Common myeloid progenitor, CD34-positive (primary cell): ENCODE results near the gene TBC1D2.

Source experiments
- CTCF ChIA-PET: fragments of 350-600 bp; sonication (Branson Sonifier 250); formaldehyde crosslinking; loops from one replicate; lab custom pipeline; 2021; ENCODE audit warnings: antibody characterized with exemption; lab: Charles Lee
- POLR2A ChIA-PET: fragments of 350-600 bp; sonication (Branson Sonifier 250); formaldehyde crosslinking; loops from one replicate; lab custom pipeline; 2021; ENCODE audit warnings: antibody characterized with exemption; lab: Charles Lee
- DNase-seq, 3 donors: peaks; one replicate each; pipeline versions ENCODE4 v3.0.0 to v3.0.0-alpha.2; 2013
- H3K27ac ChIP-seq, 2 experiments: 1 replicate in 1 of 2; 2 replicates in 1 of 2; pipeline ENCODE4 v1.7.0; 2013; ENCODE audit warnings: inconsistent platforms in 2 of 2, low read length in 2 of 2, mild to moderate bottlenecking in 2 of 2, low read depth in 1 of 2, moderate library complexity in 1 of 2; ENCODE audit not compliant: severe bottlenecking in 2 of 2, insufficient read depth in 1 of 2, poor library complexity in 1 of 2
- H3K27me3 ChIP-seq, 5 experiments: replicated peaks in 2 of 5; 1 replicate in 3 of 5; 2 replicates in 2 of 5; pipeline versions ENCODE4 v1.6.1 to v1.7.0; 2013; ENCODE audit warnings: low read length in 4 of 5, mild to moderate bottlenecking in 2 of 5, moderate library complexity in 2 of 5, inconsistent platforms in 1 of 5; ENCODE audit not compliant: insufficient read depth in 5 of 5, control insufficient read depth in 4 of 5
- H3K36me3 ChIP-seq, 4 experiments: 1 replicate in 2 of 4; 2 replicates in 2 of 4; pipeline versions ENCODE4 v1.6.1 to v1.7.0; 2013; ENCODE audit warnings: low read length in 3 of 4, control low read depth in 1 of 4, mild to moderate bottlenecking in 1 of 4; ENCODE audit not compliant: control insufficient read depth in 4 of 4, insufficient read depth in 4 of 4
- H3K4me1 ChIP-seq, 4 experiments: 1 replicate in 3 of 4; 2 replicates in 1 of 4; pipeline versions ENCODE4 v1.6.1 to v1.7.1; 2013; ENCODE audit warnings: low read length in 3 of 4, mild to moderate bottlenecking in 3 of 4, control low read depth in 1 of 4, inconsistent platforms in 1 of 4, moderate library complexity in 1 of 4; ENCODE audit not compliant: control insufficient read depth in 4 of 4, insufficient read depth in 4 of 4; ENCODE audit errors: control extremely low read depth in 1 of 4
- H3K4me3 ChIP-seq, 7 experiments: 1 replicate in 4 of 7; 2 replicates in 3 of 7; pipeline versions ENCODE4 v1.5.1 to v1.7.0; 2013; ENCODE audit warnings: mild to moderate bottlenecking in 7 of 7, low read length in 6 of 7, moderate library complexity in 6 of 7, inconsistent platforms in 2 of 7, low read depth in 2 of 7, control low read depth in 1 of 7; ENCODE audit not compliant: insufficient read depth in 4 of 7, control insufficient read depth in 1 of 7; ENCODE audit errors: extremely low read depth in 1 of 7
- H3K9me3 ChIP-seq, 5 experiments: 1 replicate in 4 of 5; 2 replicates in 1 of 5; pipeline versions ENCODE4 v1.6.1 to v1.7.1; 2013; ENCODE audit warnings: low read length in 4 of 5, mild to moderate bottlenecking in 2 of 5, inconsistent platforms in 1 of 5, low read depth in 1 of 5, moderate library complexity in 1 of 5; ENCODE audit not compliant: control insufficient read depth in 4 of 5, insufficient read depth in 2 of 5; ENCODE audit errors: control extremely low read depth in 1 of 5
- WGBS: methylation state at CpG from one replicate; pipeline ENCODE4 v1.1.5; 2013; ENCODE audit not compliant: insufficient coverage; 5-methylcytosine and 5-hydroxymethylcytosine counted together

The TBC1D2 gene

GRCh38 chr9:98247831-98248657, 7.4 kb downstream of the TBC1D2 start:
- ChIA-PET POLR2A (interaction anchor here (1.4 kb wide), 1 partner anchor 8 kb away, joined by 5 read pairs; the partner anchor contains the start of gene TBC1D2), CTCF (interaction anchor here (0.9 to 3.2 kb wide), 4 partner anchors 8 to 174 kb away, joined by 3 to 13 read pairs (median 4); partner anchors contain the start of gene TBC1D2)
- peaks cover 0 to 13% (median 4%) of the 10 kb centered on the region in 4 experiments for H3K36me3 ChIP-seq
- H3K4me3 ChIP-seq: peak overlapping the region in 4 of 7 experiments; percentile 8 to 45 (median 23)
- WGBS: 90% methylated on average over 4 of the region's 8 CpGs
- H3K9me3 ChIP-seq: no peaks in the 10 kb centered on the region
- H3K27me3 ChIP-seq: no peaks in the 10 kb centered on the region
- peaks cover 5 to 47% (median 43%) of the 10 kb centered on the region in 4 experiments for H3K4me1 ChIP-seq
- DNase-seq: peak in 2 of 3 donors; percentile 37 to 48
- H3K27ac ChIP-seq: peak overlapping the region; percentile 65 to 89

DNA sequence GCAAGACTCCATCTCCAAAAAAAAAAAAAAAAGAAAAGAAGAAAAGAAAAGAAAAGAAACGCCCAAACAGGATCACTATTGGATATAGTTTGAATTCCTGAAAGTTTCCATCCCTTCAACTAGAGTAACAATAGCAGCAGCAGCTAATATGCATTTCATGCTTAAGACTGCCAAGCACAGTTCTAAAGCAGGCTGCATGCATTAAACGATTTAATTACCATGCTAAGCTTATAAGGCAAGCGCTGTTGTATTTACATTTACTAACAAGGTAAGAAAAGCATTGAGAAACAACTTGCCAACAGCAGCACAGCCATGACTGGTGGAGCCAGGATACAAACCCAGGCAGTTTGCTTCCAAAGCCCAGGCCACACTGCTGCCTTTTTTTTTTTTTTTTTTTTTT, 13.0 kb downstream of the TBC1D2 start:
- Histone ChIP-seq H3K36me3 (peaks cover 0 to 7% (median 2%) of the 10 kb centered on the region in 4 experiments), H3K9me3 (no peaks in the 10 kb centered on the region), H3K4me3 (no peak overlapping the region), H3K4me1 (peaks cover 0 to 33% (median 22%) of the 10 kb centered on the region in 4 experiments), H3K27ac (no peak overlapping the region), H3K27me3 (no peaks in the 10 kb centered on the region)
- no peak for DNase-seq
- WGBS: 93% methylated on average over 3 of the region's 3 CpGs
- POLR2A ChIA-PET: interaction anchor here (0.8 kb wide), 1 partner anchor 15 kb away, joined by 14 read pairs; no protein-coding TSS in a partner anchor
- CTCF ChIA-PET: interaction anchor here (1.1 to 2.9 kb wide), 6 partner anchors 9 to 124 kb away, joined by 3 to 19 read pairs (median 4); partner anchors contain the start of genes TBC1D2 and TRIM14

DNA sequence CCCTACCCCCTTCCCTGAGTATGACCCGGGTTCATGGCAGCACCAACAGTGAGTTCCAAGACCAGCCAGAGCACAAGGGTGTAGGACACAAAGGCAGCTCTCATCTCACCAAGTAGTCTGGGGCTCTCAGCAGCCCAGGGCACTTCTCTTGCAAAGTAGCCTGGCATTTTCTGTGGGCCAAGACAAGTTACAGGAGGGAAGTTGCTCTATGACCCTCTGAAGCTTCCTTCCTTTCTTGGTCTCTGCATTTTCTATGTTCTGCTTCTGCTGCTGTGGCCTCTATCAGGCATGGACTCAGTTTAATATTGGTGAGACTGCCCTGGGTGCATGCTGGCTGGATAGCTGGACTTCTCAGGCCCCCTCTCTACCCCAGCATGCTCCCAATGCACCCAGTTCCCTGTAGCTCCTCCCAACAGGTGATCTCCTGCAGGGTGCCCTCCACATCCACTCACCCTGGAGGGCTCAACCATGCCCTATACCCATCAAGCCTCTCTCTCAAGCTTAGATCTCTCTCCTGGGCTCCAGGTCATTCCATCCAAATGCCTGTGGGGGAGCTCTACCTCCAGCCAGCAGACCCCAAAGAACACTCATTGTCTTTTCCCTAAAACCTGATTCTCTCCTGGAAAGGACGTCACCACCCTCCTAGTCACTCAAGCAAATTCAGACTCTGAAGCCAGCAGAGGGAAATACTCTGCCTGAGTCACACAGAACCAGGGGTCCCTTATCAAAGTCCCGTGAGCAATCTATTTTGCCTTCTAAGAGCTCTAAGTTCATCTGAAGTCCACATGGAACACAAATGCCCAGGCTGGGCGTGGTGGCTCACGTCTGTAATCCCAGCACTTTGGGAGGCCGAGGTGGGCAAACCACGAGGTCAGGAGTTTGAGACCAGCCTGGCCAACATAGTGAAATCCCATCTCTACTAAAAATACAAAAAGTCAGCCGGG, 13.8 kb downstream of the TBC1D2 start:
- H3K36me3 ChIP-seq: peaks cover 0 to 7% (median 2%) of the 10 kb centered on the region in 4 experiments
- peak in 1 of 3 donors; percentile 10 for DNase-seq
- ChIA-PET POLR2A (interaction anchor here (0.8 kb wide), 1 partner anchor 15 kb away, joined by 14 read pairs; no protein-coding TSS in a partner anchor), CTCF (interaction anchor here (0.7 to 2.9 kb wide), 14 partner anchors 9 to 168 kb away, joined by 3 to 19 read pairs (median 4); partner anchors contain the start of genes TBC1D2 and TRIM14)
- 77% methylated on average over 5 of the region's 8 CpGs for WGBS
- no peak overlapping the region for H3K27ac ChIP-seq
- H3K9me3 ChIP-seq: no peaks in the 10 kb centered on the region
- H3K4me3 ChIP-seq: no peak overlapping the region
- peaks cover 0 to 28% (median 16%) of the 10 kb centered on the region in 4 experiments for H3K4me1 ChIP-seq
- H3K27me3 ChIP-seq: no peaks in the 10 kb centered on the region

GRCh38 chr9:98240475-98240874, 15.0 kb downstream of the TBC1D2 start:
- peaks cover 0 to 9% (median 2%) of the 10 kb centered on the region in 4 experiments for H3K36me3 ChIP-seq
- no peak for DNase-seq
- CTCF ChIA-PET: interaction anchor here (1.0 to 2.7 kb wide), 7 partner anchors 14 to 37 kb away, joined by 3 to 19 read pairs (median 3); partner anchors contain the start of gene TBC1D2
- H3K4me3 ChIP-seq: no peak overlapping the region
- POLR2A ChIA-PET: interaction anchor here (0.6 kb wide), 1 partner anchor 15 kb away, joined by 4 read pairs; no protein-coding TSS in a partner anchor
- H3K27me3 ChIP-seq: no peaks in the 10 kb centered on the region
- 94% methylated on average over 3 of the region's 3 CpGs for WGBS
- H3K4me1 ChIP-seq: peaks cover 0 to 24% (median 10%) of the 10 kb centered on the region in 4 experiments
- no peak overlapping the region for H3K27ac ChIP-seq
- no peaks in the 10 kb centered on the region for H3K9me3 ChIP-seq

GRCh38 chr9:98236901-98237487, 18.5 kb downstream of the TBC1D2 start:
- WGBS: 100% methylated on average over 2 of the region's 8 CpGs
- CTCF ChIA-PET: interaction anchor here (0.7 to 1.6 kb wide), 2 partner anchors 9 to 26 kb away, joined by 3 to 5 read pairs; no protein-coding TSS in a partner anchor
- POLR2A ChIA-PET: interaction anchor here (0.6 kb wide), 1 partner anchor 203 kb away, joined by 3 read pairs; no protein-coding TSS in a partner anchor
- Histone ChIP-seq H3K27ac (no peak overlapping the region), H3K4me1 (peaks cover 0 to 24% (median 10%) of the 10 kb centered on the region in 4 experiments), H3K4me3 (no peak overlapping the region), H3K36me3 (peaks cover 0 to 31% (median 9%) of the 10 kb centered on the region in 4 experiments), H3K9me3 (no peaks in the 10 kb centered on the region), H3K27me3 (no peaks in the 10 kb centered on the region)
- no peak for DNase-seq

DNA sequence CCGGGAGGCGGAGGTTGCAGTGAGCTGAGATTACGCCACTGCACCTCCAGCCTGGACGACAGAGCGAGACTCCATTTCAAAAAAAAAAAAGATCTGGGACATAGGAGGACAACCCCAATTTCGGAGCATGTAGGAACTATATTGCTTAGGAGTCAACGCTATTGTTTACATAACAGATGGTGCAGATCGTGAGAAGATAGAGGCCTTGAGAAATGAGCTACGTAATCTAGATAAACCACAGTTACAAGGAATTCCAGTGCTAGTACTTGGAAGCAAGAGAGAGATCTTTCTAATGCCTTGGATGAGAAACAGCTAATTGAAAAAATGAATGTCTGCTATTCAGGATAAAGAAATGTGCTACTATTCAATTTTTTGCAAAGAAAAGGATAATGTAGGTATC, 20.3 kb downstream of the TBC1D2 start:
- H3K27me3 ChIP-seq: no peaks in the 10 kb centered on the region
- H3K27ac ChIP-seq: no peak overlapping the region
- no peaks in the 10 kb centered on the region for H3K9me3 ChIP-seq
- CTCF ChIA-PET: interaction anchor here (1.1 to 3.2 kb wide), 5 partner anchors 16 to 30 kb away, joined by 3 to 9 read pairs (median 4); partner anchors contain the start of gene TBC1D2
- peaks cover 0 to 7% (median 0%) of the 10 kb centered on the region in 4 experiments for H3K4me1 ChIP-seq
- no peak overlapping the region for H3K4me3 ChIP-seq
- H3K36me3 ChIP-seq: peaks cover 0 to 37% (median 7%) of the 10 kb centered on the region in 4 experiments
- no peak for DNase-seq
- POLR2A ChIA-PET: no interaction called here
- 95% methylated on average over 9 of the region's 9 CpGs for WGBS
